Astrocyte (in vitro differentiated cells and primary cell): ENCODE data around the gene KPNA1.

Experiments
- CTCF ChIP-seq: IDR thresholded peaks from 2 replicates; pipeline ENCODE4 v1.5.1; 2011; ENCODE audit warnings: low read depth, mild to moderate bottlenecking, inconsistent platforms, low read length, moderate library complexity; ENCODE audit not compliant: insufficient read depth
- EZH2 ChIP-seq: IDR thresholded peaks from 2 replicates; pipeline ENCODE4 v1.6.1; 2012; ENCODE audit warnings: mild to moderate bottlenecking, low read length, inconsistent platforms; ENCODE audit not compliant: insufficient read depth

GRCh38 chr3:122533931-122534334 is 19.2 kb upstream of the KPNA1 start:
- TF ChIP-seq CTCF = no peak
- no peak for TF ChIP-seq EZH2
